AG09319 (cell line): ENCODE data around the gene CLIC3.

Experiments used
- DNase-seq: peaks from one replicate; pipeline ENCODE4 v3.0.0-alpha.2; 2010; ENCODE audit warnings: low read depth; ENCODE audit errors: extremely low read depth
- CTCF ChIP-seq: IDR thresholded peaks from 2 replicates; pipeline ENCODE4 v1.5.1; 2011; ENCODE audit warnings: low read depth, mild to moderate bottlenecking, inconsistent platforms, low read length, moderate library complexity

CLIC3 gene

DNA sequence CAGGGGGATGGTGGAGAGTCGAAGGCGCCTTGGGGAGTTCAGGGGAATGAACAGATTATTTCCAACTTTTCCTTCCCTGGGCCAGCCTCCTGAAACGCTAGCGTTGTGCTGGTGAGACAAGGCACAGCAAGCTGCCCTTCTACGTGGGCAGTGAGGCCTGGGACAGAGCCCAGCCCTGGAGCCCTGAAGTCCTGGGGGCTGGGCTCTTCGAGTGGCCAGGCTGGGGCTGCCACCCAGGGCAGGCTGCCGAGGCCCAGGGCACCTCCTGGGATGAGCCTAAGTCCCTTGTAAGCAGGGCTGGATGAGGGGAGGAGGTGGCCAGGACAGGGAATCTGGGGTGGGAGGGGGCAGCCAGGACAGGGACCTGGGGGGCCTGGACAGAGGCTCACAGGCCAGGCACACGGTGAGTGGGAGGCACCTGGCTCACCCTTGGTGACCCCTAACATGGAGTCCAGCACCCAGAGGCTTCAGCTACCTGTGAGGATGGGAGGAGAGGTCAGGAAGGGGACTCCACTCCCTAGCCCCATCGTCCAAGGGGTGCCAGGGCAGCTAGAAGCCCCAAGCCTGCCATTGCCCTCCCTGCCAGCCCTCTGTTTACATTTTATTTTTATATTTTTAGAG lies 45.6 kb downstream of the CLIC3 start:
- no peak for DNase-seq
- no peak for TF ChIP-seq CTCF

GRCh38 chr9:136949817-136950655 lies 46.3 kb downstream of the CLIC3 start:
- no peak for TF ChIP-seq CTCF
- DNase-seq = peak; percentile 31

- no peak for TF ChIP-seq CTCF
- no peak for DNase-seq
These were observed 47.0 kb downstream of the CLIC3 start for GRCh38 chr9:136949239-136949816.

GRCh38 chr9:136947955-136948510 lies 48.3 kb downstream of the CLIC3 start:
- DNase-seq = no peak
- peak; percentile 47 for TF ChIP-seq CTCF

- no peak for TF ChIP-seq CTCF
- DNase-seq = no peak
These were observed 49.1 kb downstream of the CLIC3 start for GRCh38 chr9:136947028-136947891.

DNA sequence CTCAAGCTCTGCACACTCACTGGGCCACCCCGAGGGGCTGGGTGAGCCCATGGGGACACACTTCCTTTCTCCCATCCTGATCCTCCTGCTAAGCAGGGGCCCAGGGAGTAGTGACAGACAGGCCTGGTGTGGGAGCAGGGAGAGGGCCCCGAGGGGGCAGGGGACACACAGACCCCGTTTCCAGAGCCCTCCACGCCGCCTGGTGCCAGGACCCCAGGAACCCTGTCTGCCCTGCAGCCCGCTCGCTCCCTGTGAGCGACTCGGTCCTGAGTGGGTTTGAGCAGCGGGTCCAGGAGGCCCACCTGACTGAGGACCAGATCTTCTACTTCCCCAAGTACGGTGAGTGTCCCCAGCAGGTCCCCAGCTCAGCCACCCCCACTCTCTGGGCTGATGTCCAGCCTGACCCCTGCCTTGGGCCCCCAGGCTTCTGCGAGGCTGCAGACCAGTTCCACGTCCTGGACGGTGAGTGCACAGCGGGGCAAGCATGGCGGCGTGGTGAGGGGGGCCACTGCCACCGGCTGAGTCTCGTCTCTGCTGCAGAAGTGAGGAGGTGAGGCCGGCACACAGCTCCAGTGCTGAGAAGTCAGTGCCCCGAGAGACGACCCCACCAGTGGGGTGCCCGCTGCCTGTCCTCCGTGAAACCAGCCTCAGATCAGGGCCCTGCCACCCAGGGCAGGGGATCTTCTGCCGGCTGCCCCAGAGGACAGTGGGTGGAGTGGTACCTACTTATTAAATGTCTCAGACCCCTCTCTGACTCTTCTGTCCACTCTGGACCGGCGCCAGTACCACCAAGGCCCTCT lies 49.9 kb downstream of the CLIC3 start:
- no peak for DNase-seq
- no peak for TF ChIP-seq CTCF
